ENCODE data around the gene RNF222. TPM values are rescaled to one million over a fixed set of nuclear protein-coding genes. Genes with fewer than 3 reads are reported as not detected.

RNF222 gene
- total and polyA plus RNA-seq, 2 experiments from 2014 or later = 0.07 TPM; not detected in 1

- TF ChIP-seq, protein P1, sequence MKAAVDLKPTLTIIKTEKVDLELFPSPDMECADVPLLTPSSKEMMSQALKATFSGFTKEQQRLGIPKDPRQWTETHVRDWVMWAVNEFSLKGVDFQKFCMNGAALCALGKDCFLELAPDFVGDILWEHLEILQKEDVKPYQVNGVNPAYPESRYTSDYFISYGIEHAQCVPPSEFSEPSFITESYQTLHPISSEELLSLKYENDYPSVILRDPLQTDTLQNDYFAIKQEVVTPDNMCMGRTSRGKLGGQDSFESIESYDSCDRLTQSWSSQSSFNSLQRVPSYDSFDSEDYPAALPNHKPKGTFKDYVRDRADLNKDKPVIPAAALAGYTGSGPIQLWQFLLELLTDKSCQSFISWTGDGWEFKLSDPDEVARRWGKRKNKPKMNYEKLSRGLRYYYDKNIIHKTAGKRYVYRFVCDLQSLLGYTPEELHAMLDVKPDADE (IDR thresholded peaks at IDR 0.05) = no peak
- TF ChIP-seq STAT1 (IDR thresholded peaks at IDR 0.05; ENCODE audit: unreplicated experiment) (no peak), JUNB (IDR thresholded peaks at IDR 0.05; ENCODE audit: unreplicated experiment) (no peak), CTCF (conservative IDR thresholded peaks at IDR 0.05; ENCODE audit: low read depth in 2 of 2) (no peak), REST (IDR thresholded peaks at IDR 0.05; ENCODE audit: unreplicated experiment) (no peak), ZNF331 (CRISPR knock-in tag; IDR thresholded peaks at IDR 0.05; ENCODE audit: low read depth) (no peak), ZNF114 (CRISPR knock-in tag; IDR thresholded peaks at IDR 0.05) (no peak), CREB1 (CRISPR knock-in tag; IDR thresholded peaks at IDR 0.05; ENCODE audit: low read depth) (no peak), POLR2AphosphoS5 (IDR thresholded peaks at IDR 0.05; ENCODE audit: low read depth) (no peak), NANOG (IDR thresholded peaks at IDR 0.05; ENCODE audit: borderline replicate concordance) (no peak), EZH2 (IDR thresholded peaks at IDR 0.05; ENCODE audit: low read depth, unreplicated experiment) (no peak), EZH2phosphoT487 (IDR thresholded peaks at IDR 0.05; ENCODE audit: unreplicated experiment) (no peak)
- TF ChIP-seq, protein P2, sequence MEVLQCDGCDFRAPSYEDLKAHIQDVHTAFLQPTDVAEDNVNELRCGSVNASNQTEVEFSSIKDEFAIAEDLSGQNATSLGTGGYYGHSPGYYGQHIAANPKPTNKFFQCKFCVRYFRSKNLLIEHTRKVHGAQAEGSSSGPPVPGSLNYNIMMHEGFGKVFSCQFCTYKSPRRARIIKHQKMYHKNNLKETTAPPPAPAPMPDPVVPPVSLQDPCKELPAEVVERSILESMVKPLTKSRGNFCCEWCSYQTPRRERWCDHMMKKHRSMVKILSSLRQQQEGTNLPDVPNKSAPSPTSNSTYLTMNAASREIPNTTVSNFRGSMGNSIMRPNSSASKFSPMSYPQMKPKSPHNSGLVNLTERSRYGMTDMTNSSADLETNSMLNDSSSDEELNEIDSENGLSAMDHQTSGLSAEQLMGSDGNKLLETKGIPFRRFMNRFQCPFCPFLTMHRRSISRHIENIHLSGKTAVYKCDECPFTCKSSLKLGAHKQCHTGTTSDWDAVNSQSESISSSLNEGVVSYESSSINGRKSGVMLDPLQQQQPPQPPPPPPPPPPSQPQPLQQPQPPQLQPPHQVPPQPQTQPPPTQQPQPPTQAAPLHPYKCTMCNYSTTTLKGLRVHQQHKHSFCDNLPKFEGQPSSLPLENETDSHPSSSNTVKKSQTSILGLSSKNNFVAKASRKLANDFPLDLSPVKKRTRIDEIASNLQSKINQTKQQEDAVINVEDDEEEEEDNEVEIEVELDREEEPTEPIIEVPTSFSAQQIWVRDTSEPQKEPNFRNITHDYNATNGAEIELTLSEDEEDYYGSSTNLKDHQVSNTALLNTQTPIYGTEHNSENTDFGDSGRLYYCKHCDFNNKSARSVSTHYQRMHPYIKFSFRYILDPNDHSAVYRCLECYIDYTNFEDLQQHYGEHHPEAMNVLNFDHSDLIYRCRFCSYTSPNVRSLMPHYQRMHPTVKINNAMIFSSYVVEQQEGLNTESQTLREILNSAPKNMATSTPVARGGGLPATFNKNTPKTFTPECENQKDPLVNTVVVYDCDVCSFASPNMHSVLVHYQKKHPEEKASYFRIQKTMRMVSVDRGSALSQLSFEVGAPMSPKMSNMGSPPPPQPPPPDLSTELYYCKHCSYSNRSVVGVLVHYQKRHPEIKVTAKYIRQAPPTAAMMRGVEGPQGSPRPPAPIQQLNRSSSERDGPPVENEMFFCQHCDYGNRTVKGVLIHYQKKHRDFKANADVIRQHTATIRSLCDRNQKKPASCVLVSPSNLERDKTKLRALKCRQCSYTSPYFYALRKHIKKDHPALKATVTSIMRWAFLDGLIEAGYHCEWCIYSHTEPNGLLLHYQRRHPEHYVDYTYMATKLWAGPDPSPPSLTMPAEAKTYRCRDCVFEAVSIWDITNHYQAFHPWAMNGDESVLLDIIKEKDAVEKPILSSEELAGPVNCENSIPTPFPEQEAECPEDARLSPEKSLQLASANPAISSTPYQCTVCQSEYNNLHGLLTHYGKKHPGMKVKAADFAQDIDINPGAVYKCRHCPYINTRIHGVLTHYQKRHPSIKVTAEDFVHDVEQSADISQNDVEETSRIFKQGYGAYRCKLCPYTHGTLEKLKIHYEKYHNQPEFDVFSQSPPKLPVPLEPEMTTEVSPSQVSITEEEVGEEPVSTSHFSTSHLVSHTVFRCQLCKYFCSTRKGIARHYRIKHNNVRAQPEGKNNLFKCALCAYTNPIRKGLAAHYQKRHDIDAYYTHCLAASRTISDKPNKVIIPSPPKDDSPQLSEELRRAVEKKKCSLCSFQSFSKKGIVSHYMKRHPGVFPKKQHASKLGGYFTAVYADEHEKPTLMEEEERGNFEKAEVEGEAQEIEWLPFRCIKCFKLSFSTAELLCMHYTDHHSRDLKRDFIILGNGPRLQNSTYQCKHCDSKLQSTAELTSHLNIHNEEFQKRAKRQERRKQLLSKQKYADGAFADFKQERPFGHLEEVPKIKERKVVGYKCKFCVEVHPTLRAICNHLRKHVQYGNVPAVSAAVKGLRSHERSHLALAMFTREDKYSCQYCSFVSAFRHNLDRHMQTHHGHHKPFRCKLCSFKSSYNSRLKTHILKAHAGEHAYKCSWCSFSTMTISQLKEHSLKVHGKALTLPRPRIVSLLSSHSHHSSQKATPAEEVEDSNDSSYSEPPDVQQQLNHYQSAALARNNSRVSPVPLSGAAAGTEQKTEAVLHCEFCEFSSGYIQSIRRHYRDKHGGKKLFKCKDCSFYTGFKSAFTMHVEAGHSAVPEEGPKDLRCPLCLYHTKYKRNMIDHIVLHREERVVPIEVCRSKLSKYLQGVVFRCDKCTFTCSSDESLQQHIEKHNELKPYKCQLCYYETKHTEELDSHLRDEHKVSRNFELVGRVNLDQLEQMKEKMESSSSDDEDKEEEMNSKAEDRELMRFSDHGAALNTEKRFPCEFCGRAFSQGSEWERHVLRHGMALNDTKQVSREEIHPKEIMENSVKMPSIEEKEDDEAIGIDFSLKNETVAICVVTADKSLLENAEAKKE (CRISPR knock-in tag; IDR thresholded peaks at IDR 0.05) = no peak
- peaks cover 5% of the 10 kb centered on the region; the same call in 1 of the 2 replicates for H3K9me2 ChIP-seq (ENCODE audit: insufficient read depth)
- H2AFZ ChIP-seq = no peak overlapping the region
- no peak overlapping the region for H3K27ac Mint-ChIP-seq
- DNase-seq (ENCODE audit: low spot score) (no peak), ATAC-seq (no peak)
- H3K79me2 ChIP-seq (replicated peaks; ENCODE audit: insufficient read depth) = no peaks in the 10 kb centered on the region
- no peak overlapping the region for H3K4me3 ChIP-seq
- no peak overlapping the region for H3K4me3 Mint-ChIP-seq
- peaks cover 3% of the 10 kb centered on the region for H3K27me3 Mint-ChIP-seq (ENCODE audit: insufficient read depth, low read depth, poor library complexity)
- peaks cover under 1% of the 10 kb centered on the region; the same call in 1 of the 2 replicates for H3K4me1 ChIP-seq (ENCODE audit: insufficient read depth)
- H3K9me3 Mint-ChIP-seq = no peaks in the 10 kb centered on the region
- peaks cover under 1% of the 10 kb centered on the region for H3K4me1 Mint-ChIP-seq
- H3K36me3 ChIP-seq (ENCODE audit: insufficient read depth) = peaks cover 11% of the 10 kb centered on the region; the same call in 1 of the 2 replicates
- no peaks in the 10 kb centered on the region for H3K27me3 ChIP-seq (ENCODE audit: insufficient read depth)
- H3K4me2 ChIP-seq = no peak overlapping the region
- peaks cover 20% of the 10 kb centered on the region for H3K36me3 Mint-ChIP-seq (ENCODE audit: low read depth)
- no peak overlapping the region for H3K27ac ChIP-seq (ENCODE audit: low read depth)
- H4K20me1 ChIP-seq (replicated peaks; ENCODE audit: insufficient read depth) = no peaks in the 10 kb centered on the region
- no peaks in the 10 kb centered on the region for H3F3A ChIP-seq (replicated peaks; ENCODE audit: low read depth)
These were observed 31.4 kb downstream of the RNF222 start for GRCh38 chr17:8366231-8366630.

All from GM23338 (cell line).